Right lobe of liver (tissue), 6 donors: Measurements from ENCODE around the gene PSMB9. TPM values are rescaled to one million over a fixed set of nuclear protein-coding genes. Genes with fewer than 3 reads are reported as not detected.

Experiments used
- ATAC-seq, 4 donors: fragments of 200-7000 bp; cut with Tn5 transposase; one replicate each; pipeline ENCODE4 v1.9.1; 2020; ENCODE audit warnings: mild to moderate bottlenecking in 4 of 4, moderate library complexity in 4 of 4
- DNase-seq, 3 donors: peaks; one replicate each; pipeline ENCODE4 v3.0.0-alpha.2; 2020
- H3K27ac ChIP-seq, 3 donors: fragments of 200-600 bp; one replicate each; pipeline ENCODE4 v1.8.0; 2022
- H3K27me3 ChIP-seq, 2 donors: fragments of 200-600 bp; one replicate each; pipeline ENCODE4 v1.8.0; 2022
- H3K36me3 ChIP-seq, 4 donors: fragments of 200-600 bp; sonication (generic) in 1 of 4; one replicate each; pipeline versions ENCODE4 v1.5.1 to v1.8.0; 2017 to 2022; ENCODE audit warnings: control low read depth in 1 of 4
- H3K4me1 ChIP-seq, 4 donors: fragments of 200-600 bp; sonication (generic) in 1 of 4; one replicate each; pipeline versions ENCODE4 v1.5.1 to v1.8.0; 2017 to 2022; ENCODE audit warnings: control low read depth in 1 of 4
- H3K4me3 ChIP-seq, 3 donors: fragments of 200-600 bp; one replicate each; pipeline ENCODE4 v1.8.0; 2022
- H3K9me3 ChIP-seq, 4 donors: fragments of 200-600 bp; sonication (generic) in 1 of 4; one replicate each; pipeline versions ENCODE4 v1.5.1 to v1.8.0; 2017 to 2022; ENCODE audit warnings: control low read depth in 1 of 4
- POLR2A ChIP-seq: fragments of 450-650 bp; IDR thresholded peaks from one replicate; pipeline ENCODE4 v1.6.1; 2017; ENCODE audit warnings: antibody characterized with exemption, mild to moderate bottlenecking
- WGBS: methylation state at CpG from one replicate; pipeline ENCODE4 v1.1.6; 2018; ENCODE audit warnings: low coverage, low lambda C conversion rate; ENCODE audit not compliant: insufficient coverage; ENCODE audit errors: missing lambda C conversion rate; 5-methylcytosine and 5-hydroxymethylcytosine counted together
- intact Hi-C, 2 donors: fragments of 100-400 bp; cut with DNase I; formaldehyde crosslinking; loops; one replicate each; pipeline versions ENCODE4 v1.11.2 to v1.14.1; 2022
- total RNA-seq, 6 experiments: library from RNA; depleted of rRNA in 2 of 6; stranded (reverse); fragments of >200 nt in 2 of 6; fragmentation: NEBNext Ultra II Directional in 3 of 6; extraction: Animal tissue kit (Norgen Biotek cat#: 25700) in 3 of 6; gene quantifications; one replicate each; pipeline versions ENCODE4 v1.1.0 to v1.2.4, GENCODE V29; 2016 to 2023
- TF ChIP-seq, protein P1 (sequence below), 4 donors: fragments of 200-600 bp in 3 of 4; fragments of 450-650 bp in 1 of 4; IDR thresholded peaks; one replicate each; pipeline versions ENCODE4 v1.5.1 to v1.8.0; 2016 to 2022; ENCODE audit warnings: antibody characterized with exemption in 4 of 4, mild to moderate bottlenecking in 2 of 4
- donor health status: DM: no; HTN: yes; CAD: no.
- donor health status: DM: no; HTN: no; CAD: no.
- donor health status: DM: no; HTN: no; CAD: no.
- donor health status: DM: no; HTN: yes; CAD: no.
- donor health status: DM: no; HTN: yes; CAD: no.

PSMB9 gene
- total RNA-seq, 6 experiments from 2014 or later, result 7.1 to 33.2 (median 18.0) TPM

DNA sequence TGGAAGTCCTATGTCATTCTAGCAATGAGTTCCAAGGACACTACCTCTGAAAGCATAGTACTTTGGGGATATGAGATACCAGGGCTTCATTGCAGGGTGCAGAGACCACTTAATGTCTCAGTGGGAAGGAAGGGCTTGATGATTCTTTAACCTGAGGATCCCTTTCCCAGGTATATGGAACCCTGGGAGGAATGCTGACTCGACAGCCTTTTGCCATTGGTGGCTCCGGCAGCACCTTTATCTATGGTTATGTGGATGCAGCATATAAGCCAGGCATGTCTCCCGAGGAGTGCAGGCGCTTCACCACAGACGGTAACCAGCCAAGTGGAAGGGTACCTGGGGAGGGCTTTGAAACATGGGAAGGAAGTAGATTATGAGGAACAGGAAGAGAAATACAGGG, 4.2 kb downstream of the PSMB9 start:
- Histone ChIP-seq H3K9me3 (no peaks in the 10 kb centered on the region), H3K27me3 (no peaks in the 10 kb centered on the region), H3K4me1 (peaks cover 0 to 8% (median 2%) of the 10 kb centered on the region in 4 donors), H3K36me3 (peaks cover 0 to 26% (median 3%) of the 10 kb centered on the region in 4 donors), H3K4me3 (no peak overlapping the region), H3K27ac (no peak overlapping the region)
- ATAC-seq (no peak), DNase-seq (no peak)
- WGBS, result 82% methylated on average over 4 of the region's 5 CpGs
- TF ChIP-seq, protein P1, sequence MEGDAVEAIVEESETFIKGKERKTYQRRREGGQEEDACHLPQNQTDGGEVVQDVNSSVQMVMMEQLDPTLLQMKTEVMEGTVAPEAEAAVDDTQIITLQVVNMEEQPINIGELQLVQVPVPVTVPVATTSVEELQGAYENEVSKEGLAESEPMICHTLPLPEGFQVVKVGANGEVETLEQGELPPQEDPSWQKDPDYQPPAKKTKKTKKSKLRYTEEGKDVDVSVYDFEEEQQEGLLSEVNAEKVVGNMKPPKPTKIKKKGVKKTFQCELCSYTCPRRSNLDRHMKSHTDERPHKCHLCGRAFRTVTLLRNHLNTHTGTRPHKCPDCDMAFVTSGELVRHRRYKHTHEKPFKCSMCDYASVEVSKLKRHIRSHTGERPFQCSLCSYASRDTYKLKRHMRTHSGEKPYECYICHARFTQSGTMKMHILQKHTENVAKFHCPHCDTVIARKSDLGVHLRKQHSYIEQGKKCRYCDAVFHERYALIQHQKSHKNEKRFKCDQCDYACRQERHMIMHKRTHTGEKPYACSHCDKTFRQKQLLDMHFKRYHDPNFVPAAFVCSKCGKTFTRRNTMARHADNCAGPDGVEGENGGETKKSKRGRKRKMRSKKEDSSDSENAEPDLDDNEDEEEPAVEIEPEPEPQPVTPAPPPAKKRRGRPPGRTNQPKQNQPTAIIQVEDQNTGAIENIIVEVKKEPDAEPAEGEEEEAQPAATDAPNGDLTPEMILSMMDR (IDR thresholded peaks at IDR 0.05), result no peak
- no peak for TF ChIP-seq POLR2A
- intact Hi-C loops, result no loop called here

DNA sequence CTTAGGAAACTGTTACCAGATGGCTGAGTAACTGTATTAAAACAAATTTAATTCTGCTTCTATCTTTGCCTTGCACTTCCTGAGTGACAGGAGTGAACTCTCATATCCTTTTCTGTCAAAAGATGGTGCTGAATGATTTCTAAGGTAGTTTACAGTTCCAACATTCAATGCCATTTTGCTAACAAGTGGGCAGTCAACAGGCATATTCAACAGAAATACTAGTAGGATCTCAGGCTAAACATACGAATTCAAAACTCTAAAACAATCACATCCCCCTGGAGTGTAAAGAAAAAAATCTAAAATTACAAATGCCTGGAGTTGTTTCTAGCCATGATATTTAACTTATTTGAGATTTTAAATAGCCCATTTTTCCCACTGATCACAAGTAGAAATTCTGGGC, 6.7 kb downstream of the PSMB9 start:
- Histone ChIP-seq H3K4me1 (no peaks in the 10 kb centered on the region), H3K27ac (no peak overlapping the region), H3K36me3 (peaks cover 0 to 26% (median 3%) of the 10 kb centered on the region in 4 donors), H3K27me3 (no peaks in the 10 kb centered on the region), H3K9me3 (no peaks in the 10 kb centered on the region), H3K4me3 (no peak overlapping the region)
- TF ChIP-seq, protein P1 (IDR thresholded peaks at IDR 0.05), result no peak
- WGBS, result 85% methylated on average over 1 of the region's 1 CpG
- intact Hi-C loops, result no loop called here
- ATAC-seq, result no peak
- no peak for DNase-seq

DNA sequence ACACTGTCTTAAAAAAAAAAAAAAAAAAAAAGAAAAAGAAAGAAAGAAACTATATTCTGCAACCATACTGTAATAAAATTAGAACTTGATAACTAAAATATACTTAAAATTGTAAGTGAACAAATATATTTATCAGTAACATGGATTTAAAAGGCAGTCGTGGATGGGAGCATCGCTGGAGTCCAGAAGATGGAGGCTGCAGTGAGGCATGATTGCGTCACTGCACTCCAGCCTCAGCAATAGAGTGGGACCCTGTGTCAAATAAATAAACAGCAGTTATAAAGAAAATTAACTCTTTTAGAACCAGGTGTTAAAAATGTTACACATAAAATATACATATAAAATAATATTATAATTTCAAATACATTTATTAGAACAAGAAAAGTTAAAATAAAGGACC, 8.7 kb downstream of the PSMB9 start:
- H3K4me1 ChIP-seq, result no peaks in the 10 kb centered on the region
- no peak for ATAC-seq
- H3K27me3 ChIP-seq, result no peaks in the 10 kb centered on the region
- no peak for TF ChIP-seq POLR2A
- TF ChIP-seq, protein P1 (IDR thresholded peaks at IDR 0.05), result no peak
- no peak for DNase-seq
- no peak overlapping the region for H3K4me3 ChIP-seq
- intact Hi-C loops, result no loop called here
- 53% methylated on average over 3 of the region's 3 CpGs for WGBS
- no peak overlapping the region for H3K27ac ChIP-seq
- H3K36me3 ChIP-seq, result peaks cover 0 to 20% (median 3%) of the 10 kb centered on the region in 4 donors
- no peaks in the 10 kb centered on the region for H3K9me3 ChIP-seq

DNA sequence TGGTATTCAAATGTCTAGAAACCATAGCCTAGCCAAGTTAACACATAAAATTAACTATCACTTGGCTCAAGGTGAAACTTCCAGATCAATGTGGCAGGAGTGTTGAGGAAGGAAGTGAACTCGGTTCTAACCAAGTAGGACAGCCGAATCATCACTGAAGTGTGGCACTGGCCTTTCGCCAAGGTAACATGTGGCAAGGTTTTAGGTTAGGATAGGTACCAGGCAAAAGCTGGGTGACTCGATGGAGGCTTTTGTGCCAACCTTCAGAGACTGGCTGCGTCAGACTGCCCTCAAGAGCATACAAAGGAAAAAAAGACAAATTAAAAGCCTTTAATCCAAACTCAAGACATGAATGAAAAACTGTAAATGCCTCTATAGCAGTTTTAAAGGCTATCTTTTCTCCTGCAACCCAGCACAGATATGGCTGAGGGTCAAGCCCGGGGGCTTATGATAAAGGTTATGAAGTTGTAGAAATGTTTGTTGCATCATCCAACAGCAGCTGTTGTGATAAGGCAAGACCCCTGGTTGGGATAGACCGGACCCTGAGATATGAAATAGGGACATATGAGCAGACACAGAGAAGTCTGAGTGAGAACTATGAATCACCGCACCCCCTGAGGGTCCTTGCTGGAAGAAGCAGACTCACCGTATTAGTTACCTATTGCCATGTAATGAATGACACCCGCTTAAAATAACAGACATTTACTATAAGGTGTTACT, 11.9 kb downstream of the PSMB9 start:
- Histone ChIP-seq H3K36me3 (no peaks in the 10 kb centered on the region), H3K4me1 (no peaks in the 10 kb centered on the region), H3K9me3 (no peaks in the 10 kb centered on the region), H3K4me3 (no peak overlapping the region), H3K27me3 (no peaks in the 10 kb centered on the region), H3K27ac (no peak overlapping the region)
- 57% methylated on average over 9 of the region's 10 CpGs for WGBS
- DNase-seq (no peak), ATAC-seq (no peak)
- TF ChIP-seq POLR2A, result no peak
- TF ChIP-seq, protein P1 (IDR thresholded peaks at IDR 0.05), result no peak
- intact Hi-C loops, result no loop called here
